ENCODE data around the gene CYB5RL. TPM values are rescaled to one million over a fixed set of nuclear protein-coding genes. Genes with fewer than 3 reads are reported as not detected.
A peak's percentile ranks its signal among the peaks of the same experiment; 100 is the strongest.

The CYB5RL gene
- total and polyA plus RNA-seq, 2 of the 8 experiments (the other 6 are each of a cell fraction or from before 2014, with no cell fraction given): 13.2 to 14.1 TPM

DNA sequence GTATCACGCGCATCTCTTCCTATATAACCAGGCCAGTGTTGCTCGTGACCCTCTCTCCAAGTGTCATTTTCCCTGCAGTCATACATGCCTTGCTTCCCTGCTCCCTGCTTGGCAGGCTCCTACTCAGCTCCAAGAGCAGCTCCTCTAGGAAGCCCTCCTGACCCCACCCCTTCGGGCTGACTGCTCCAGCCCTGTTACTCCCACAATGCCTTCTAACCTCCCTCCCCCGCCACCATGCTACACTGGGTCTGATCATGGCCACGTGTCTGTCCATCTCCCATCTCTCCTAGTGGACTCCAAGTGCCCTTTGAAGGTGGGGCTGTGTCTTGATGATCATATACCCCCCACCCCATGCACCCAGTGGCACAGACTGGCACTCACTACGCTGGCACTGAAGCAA is 44.8 kb upstream of the CYB5RL start:
- Histone ChIP-seq H3K18ac (ENCODE audit: extremely low read depth, low read length) (no peak overlapping the region), H2BK12ac (ENCODE audit: low read depth, low read length) (no peak overlapping the region), H2BK15ac (ENCODE audit: low read length) (no peak overlapping the region), H2AFZ (ENCODE audit: low read length) (no peak overlapping the region), H3K9me3 (ENCODE audit: insufficient read depth in 2 of 2, low read depth in 1 of 2, low read length in 1 of 2) (no peaks in the 10 kb centered on the region), H3K23ac (ENCODE audit: insufficient read length) (no peak overlapping the region), H2BK5ac (ENCODE audit: low read depth, low read length) (peak overlapping the region; percentile 56; the same call in 1 of the 2 replicates), H3K23me2 (ENCODE audit: low read depth, low read length) (no peaks in the 10 kb centered on the region), H3K4me1 (replicated peaks in 1 of 4; ENCODE audit: control insufficient read depth in 3 of 4, insufficient read depth in 4 of 4, low read length in 3 of 4) (no peaks in the 10 kb centered on the region), H3K27me3 (replicated peaks in 1 of 4; ENCODE audit: control insufficient read depth in 3 of 4, extremely low read depth in 1 of 4, insufficient read depth in 3 of 4, low read length in 3 of 4) (no peaks in the 10 kb centered on the region; a peak in 1 of 7 replicates), H3K4me2 (ENCODE audit: insufficient read depth in 1 of 2, low read depth in 2 of 2, low read length in 2 of 2) (no peak overlapping the region), H3K4ac (replicated peaks; ENCODE audit: insufficient read length, low read depth, low read length) (no peak overlapping the region), H3K79me2 (ENCODE audit: control insufficient read depth in 1 of 2, insufficient read depth in 2 of 2, low read length in 2 of 2) (no peaks in the 10 kb centered on the region), H3K79me1 (ENCODE audit: low read depth, low read length) (no peaks in the 10 kb centered on the region), H3K36me3 (ENCODE audit: control insufficient read depth in 2 of 4, insufficient read depth in 4 of 4, low read length in 3 of 4) (peaks cover 3 to 32% (median 15%) of the 10 kb centered on the region in 4 experiments; a peak in 6 of 8 replicates), H3K4me3 (ENCODE audit: extremely low read depth in 1 of 4, insufficient read depth in 2 of 4, low read depth in 3 of 4, low read length in 4 of 4) (no peak overlapping the region), H4K8ac (ENCODE audit: extremely low read depth, insufficient read depth, low read length) (no peak overlapping the region), H3K9ac (replicated peaks in 1 of 4; ENCODE audit: extremely low read depth in 1 of 4, low read depth in 3 of 4, low read length in 3 of 4) (no peak overlapping the region), H4K5ac (ENCODE audit: insufficient read length, low read depth, low read length) (no peak overlapping the region), H4K91ac (replicated peaks; ENCODE audit: insufficient read length, low read length) (no peak overlapping the region), H2BK20ac (ENCODE audit: low read length) (no peak overlapping the region; the same call in 1 of the 2 replicates), H4K20me1 (replicated peaks in 1 of 2; ENCODE audit: control insufficient read depth in 1 of 2, insufficient read depth in 2 of 2, low read length in 2 of 2) (peaks cover 3 to 10% of the 10 kb centered on the region in 2 experiments), H2BK120ac (replicated peaks; ENCODE audit: low read depth, low read length) (no peak overlapping the region), H3K27ac (ENCODE audit: low read depth, low read length) (no peak overlapping the region), H3K56ac (replicated peaks; ENCODE audit: insufficient read length, low read depth, low read length) (no peak overlapping the region), H2AK5ac (ENCODE audit: low read depth, low read length) (no peak overlapping the region), H3K14ac (ENCODE audit: insufficient read length) (no peak overlapping the region)
- POLR2A ChIA-PET (ENCODE audit: partially characterized antibody): no interaction called here
- DNase-seq (ENCODE audit: low read depth in 1 of 2, low spot score in 2 of 2) (no peak), FAIRE-seq (no peak)
- TF ChIP-seq RBBP5 (IDR thresholded peaks at IDR 0.05; ENCODE audit: borderline replicate concordance, low read depth, low read length) (no peak), TAF1 (IDR thresholded peaks at IDR 0.05; ENCODE audit: low read depth, low read length) (no peak), JUN (IDR thresholded peaks at IDR 0.05; ENCODE audit: low read depth, low read length) (no peak), TAF7 (optimal IDR thresholded peaks at IDR 0.05; ENCODE audit: borderline replicate concordance, low read depth, low read length) (no peak), CTBP2 (IDR thresholded peaks at IDR 0.05; ENCODE audit: borderline replicate concordance, insufficient read depth, insufficient read length, low read length) (no peak), BCL11A (IDR thresholded peaks at IDR 0.05; ENCODE audit: low read depth in 2 of 2, low read length in 2 of 2) (no peak)
- WGBS, 2 experiments (ENCODE audit: extremely low coverage in 1 of 2, insufficient coverage in 1 of 2, insufficient read length in 1 of 2, insufficient replicate concordance in 2 of 2, low coverage in 1 of 2, low lambda C conversion rate in 2 of 2, missing lambda C conversion rate in 1 of 2): 86% methylated on average over 7 of the region's 7 CpGs; no CpG with 5 or more reads in 1 of the 2 experiments
- CTCF ChIA-PET (ENCODE audit: partially characterized antibody): interaction anchor here (1.1 kb wide), 1 partner anchor 159 kb away, joined by 3 read pairs; no protein-coding TSS in a partner anchor

All from H1 (cell line).